ENCODE results near the gene HOXC6. TPM values are rescaled to one million over a fixed set of nuclear protein-coding genes. Genes with fewer than 3 reads are reported as not detected.

Gene HOXC6
- total and polyA plus RNA-seq, 8 donors, result 0.46 to 2.0 (median 1.0) TPM; not detected in 5

DNA sequence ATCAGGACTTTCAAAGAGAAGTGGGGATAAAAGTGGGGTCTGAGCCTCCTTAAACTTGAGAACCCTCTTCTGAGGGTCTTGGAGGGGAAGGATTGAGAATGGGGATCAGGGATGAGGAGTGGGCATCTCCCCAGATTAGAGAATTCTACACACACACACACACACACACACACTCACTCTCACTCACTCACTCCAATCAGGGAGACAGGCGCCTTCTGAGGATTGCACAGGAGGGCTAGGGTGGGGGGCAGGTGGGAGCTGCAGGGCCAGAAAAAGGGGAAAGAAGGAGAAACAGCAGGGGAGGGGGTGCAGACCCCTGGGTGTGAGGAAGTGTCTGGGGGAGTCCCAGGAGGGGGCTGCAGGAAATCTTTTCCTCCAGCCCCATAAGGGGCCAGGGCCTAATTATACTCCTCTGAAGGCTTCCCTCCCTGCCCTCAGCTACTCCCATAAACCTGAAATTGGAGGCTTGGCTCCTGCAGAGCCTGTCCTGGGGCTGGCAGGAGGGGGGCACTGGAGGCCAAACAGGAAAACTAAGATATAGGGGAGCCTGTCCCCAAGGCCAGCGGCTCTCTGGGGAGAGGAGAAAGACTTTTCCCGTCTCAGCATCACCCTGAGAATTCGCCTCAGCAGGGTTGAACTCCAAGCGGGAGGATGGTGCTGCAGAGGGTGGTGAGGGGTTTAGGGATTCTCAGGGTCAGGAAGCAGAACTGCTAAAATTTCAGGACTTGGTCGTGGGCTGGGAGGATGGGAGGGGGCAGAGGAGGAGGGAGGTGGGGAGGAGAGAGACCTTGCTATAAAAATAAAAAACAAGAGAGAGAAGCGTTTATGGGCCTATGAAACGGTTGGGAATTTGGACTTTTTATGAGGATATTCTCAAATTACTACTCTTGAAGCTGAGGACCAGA is 26.7 kb upstream of the HOXC6 start:
- no peak overlapping the region for H3K27ac ChIP-seq
- no peak for DNase-seq
- WGBS, 5 donors, result 20 to 32% (median 24%) methylated on average over 8 of the region's 8 CpGs

DNA sequence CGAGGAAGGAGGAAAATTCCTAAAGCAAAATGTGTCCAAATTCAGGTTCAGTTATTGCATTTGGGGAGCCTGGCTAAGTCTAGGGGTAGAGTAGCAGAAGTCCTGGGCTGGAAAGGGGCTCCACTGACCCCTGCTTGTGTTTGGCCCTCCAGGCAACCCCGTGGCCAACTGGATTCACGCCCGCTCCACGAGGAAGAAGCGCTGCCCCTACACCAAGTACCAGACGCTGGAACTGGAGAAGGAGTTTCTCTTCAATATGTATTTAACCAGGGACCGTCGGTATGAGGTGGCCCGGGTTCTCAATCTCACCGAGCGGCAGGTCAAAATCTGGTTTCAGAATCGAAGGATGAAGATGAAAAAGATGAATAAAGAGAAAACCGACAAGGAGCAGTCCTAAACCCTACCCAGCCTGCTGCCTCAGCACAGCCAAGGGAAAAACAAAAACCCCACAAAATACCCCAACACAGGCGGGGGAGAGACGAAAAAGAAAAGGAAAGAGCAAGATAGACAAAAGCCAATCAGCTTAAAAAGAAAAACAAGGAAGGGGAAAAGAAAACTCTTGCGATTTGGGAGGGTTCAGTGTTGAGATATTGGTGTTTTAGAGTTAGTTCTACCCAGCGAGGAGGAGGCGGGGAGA is 25.8 kb upstream of the HOXC6 start:
- 11 to 16% (median 12%) methylated on average over 19 of the region's 19 CpGs for WGBS, 5 donors
- intact Hi-C loops (cut with DNase I; ENCODE audit: low total_unique reads), result no loop called here
- no peak overlapping the region for H3K27ac ChIP-seq
- no peak overlapping the region for H3K4me3 ChIP-seq
- peaks cover 57 to 100% (median 100%) of the 10 kb centered on the region in 3 donors for H3K27me3 ChIP-seq
- DNase-seq, result no peak
- H3K36me3 ChIP-seq, result no peaks in the 10 kb centered on the region
- no peaks in the 10 kb centered on the region for H3K9me3 ChIP-seq
- TF ChIP-seq POLR2A (IDR thresholded peaks at IDR 0.05) (no peak), POLR2AphosphoS5 (IDR thresholded peaks at IDR 0.05) (no peak), EP300 (IDR thresholded peaks at IDR 0.05) (no peak)
- TF ChIP-seq, protein P1, sequence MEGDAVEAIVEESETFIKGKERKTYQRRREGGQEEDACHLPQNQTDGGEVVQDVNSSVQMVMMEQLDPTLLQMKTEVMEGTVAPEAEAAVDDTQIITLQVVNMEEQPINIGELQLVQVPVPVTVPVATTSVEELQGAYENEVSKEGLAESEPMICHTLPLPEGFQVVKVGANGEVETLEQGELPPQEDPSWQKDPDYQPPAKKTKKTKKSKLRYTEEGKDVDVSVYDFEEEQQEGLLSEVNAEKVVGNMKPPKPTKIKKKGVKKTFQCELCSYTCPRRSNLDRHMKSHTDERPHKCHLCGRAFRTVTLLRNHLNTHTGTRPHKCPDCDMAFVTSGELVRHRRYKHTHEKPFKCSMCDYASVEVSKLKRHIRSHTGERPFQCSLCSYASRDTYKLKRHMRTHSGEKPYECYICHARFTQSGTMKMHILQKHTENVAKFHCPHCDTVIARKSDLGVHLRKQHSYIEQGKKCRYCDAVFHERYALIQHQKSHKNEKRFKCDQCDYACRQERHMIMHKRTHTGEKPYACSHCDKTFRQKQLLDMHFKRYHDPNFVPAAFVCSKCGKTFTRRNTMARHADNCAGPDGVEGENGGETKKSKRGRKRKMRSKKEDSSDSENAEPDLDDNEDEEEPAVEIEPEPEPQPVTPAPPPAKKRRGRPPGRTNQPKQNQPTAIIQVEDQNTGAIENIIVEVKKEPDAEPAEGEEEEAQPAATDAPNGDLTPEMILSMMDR (IDR thresholded peaks at IDR 0.05), result no peak
- peaks cover 17 to 40% (median 30%) of the 10 kb centered on the region in 4 donors for H3K4me1 ChIP-seq

More for the DNA sequence above, 26.7 kb upstream of the HOXC6 start:
- Histone ChIP-seq H3K4me1 (peaks cover 16 to 41% (median 34%) of the 10 kb centered on the region in 4 donors), H3K4me3 (no peak overlapping the region), H3K9me3 (no peaks in the 10 kb centered on the region), H3K27me3 (peaks cover 59 to 100% (median 100%) of the 10 kb centered on the region in 3 donors), H3K36me3 (no peaks in the 10 kb centered on the region)
- intact Hi-C loops (cut with DNase I; ENCODE audit: low total_unique reads), result no loop called here
- TF ChIP-seq POLR2A (IDR thresholded peaks at IDR 0.05), result no peak

DNA sequence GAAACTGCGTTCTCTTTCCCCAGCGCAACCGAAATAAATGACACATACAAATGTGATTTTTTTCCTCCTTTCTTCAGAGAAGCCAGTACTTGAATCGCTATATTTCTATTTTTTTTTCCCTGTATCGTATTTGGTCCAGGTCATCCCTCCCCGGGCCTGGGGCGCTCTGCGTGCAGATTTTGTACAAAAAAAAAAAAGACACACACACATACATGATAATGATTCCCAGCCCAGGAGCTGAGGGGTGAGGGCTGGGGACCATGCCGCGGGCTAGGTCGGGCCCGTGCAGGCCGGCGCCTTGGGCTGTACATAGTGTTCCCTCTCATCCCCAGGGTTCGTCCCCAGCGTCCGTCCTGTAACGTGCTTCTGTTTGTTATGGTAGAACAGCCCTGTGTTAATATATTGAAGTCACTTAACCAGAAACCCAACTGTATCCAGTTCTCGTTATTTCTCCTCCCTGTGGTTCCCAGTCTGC is 25.3 kb upstream of the HOXC6 start:
- Histone ChIP-seq H3K36me3 (no peaks in the 10 kb centered on the region), H3K9me3 (no peaks in the 10 kb centered on the region), H3K27me3 (peaks cover 54 to 100% (median 100%) of the 10 kb centered on the region in 3 donors), H3K27ac (no peak overlapping the region), H3K4me1 (peaks cover 17 to 36% (median 28%) of the 10 kb centered on the region in 4 donors), H3K4me3 (no peak overlapping the region)
- TF ChIP-seq EP300 (IDR thresholded peaks at IDR 0.05), result no peak
- WGBS, 5 donors, result 20 to 25% (median 25%) methylated on average over 19 of the region's 19 CpGs
- no peak for DNase-seq
- intact Hi-C loops (cut with DNase I; ENCODE audit: low total_unique reads), result no loop called here

DNA sequence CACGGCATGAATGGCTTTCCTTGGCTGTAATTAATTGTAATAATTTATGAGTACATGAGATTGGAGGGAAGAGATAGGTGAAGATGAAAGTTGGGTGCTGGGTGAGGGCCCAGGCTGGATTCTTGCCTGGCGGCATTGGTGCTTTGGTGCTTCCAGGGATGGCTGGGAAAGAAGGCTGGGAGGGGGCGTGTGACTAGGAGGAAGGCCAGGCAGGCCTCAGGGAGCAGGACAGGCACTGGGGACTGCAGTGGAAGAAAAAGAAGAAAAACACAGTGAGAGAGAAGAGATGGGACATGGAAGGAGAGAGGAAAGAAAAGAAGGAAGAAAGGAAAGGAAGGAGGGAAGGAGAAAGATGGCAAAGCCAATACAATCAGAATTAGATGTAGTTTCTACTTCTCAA is 24.6 kb upstream of the HOXC6 start:
- no peak for DNase-seq
- Histone ChIP-seq H3K27ac (no peak overlapping the region), H3K36me3 (no peaks in the 10 kb centered on the region), H3K9me3 (no peaks in the 10 kb centered on the region), H3K4me3 (no peak overlapping the region), H3K4me1 (peaks cover 17 to 36% (median 28%) of the 10 kb centered on the region in 4 donors), H3K27me3 (peaks cover 50 to 100% (median 100%) of the 10 kb centered on the region in 3 donors)
- intact Hi-C loops (cut with DNase I; ENCODE audit: low total_unique reads), result no loop called here
- 19 to 42% (median 31%) methylated on average over 3 of the region's 3 CpGs for WGBS, 5 donors
- TF ChIP-seq EP300 (IDR thresholded peaks at IDR 0.05) (no peak), POLR2AphosphoS5 (IDR thresholded peaks at IDR 0.05) (no peak), POLR2A (IDR thresholded peaks at IDR 0.05) (no peak)
- TF ChIP-seq, protein P1 (IDR thresholded peaks at IDR 0.05), result no peak

DNA sequence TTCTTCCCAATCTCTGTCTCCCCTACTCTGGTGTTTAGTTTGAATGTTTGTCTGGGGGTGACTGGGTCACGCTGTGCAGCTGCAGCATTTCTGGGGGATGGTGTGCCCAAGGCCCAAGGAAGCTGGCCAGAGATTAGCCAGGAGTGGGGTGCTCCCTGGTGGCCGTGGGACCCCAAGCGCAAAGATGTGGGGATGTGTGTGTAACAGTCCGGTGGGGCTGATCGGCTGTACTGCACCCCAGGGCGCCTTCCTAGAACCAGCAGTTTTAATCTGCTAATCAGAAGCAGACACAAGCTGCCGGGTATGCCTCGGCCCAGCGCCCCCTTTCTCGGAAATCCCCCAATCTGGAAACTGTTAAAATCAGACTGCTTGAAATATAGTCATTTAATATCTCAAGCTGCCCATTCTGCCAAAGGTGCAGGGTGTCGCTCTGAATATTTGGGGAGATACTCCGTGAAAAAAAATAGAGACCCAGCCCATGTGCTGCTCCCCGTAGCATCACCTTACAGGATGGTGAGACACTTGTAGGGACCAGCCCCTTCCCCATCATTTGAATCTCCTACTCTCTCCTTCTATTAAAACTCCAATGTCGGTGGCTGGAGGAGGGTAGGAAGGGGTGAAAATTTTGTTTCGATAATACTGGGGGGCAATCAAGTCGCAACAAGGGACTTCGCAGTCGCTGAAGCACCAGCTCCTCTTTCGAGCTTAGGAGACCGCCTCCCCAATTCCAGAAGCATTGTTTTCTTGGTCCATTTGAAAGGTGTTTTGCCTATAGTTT is 24.0 kb upstream of the HOXC6 start:
- intact Hi-C loops (cut with DNase I; ENCODE audit: low total_unique reads), result no loop called here
- no peak for TF ChIP-seq POLR2A (IDR thresholded peaks at IDR 0.05)
- no peak for TF ChIP-seq EP300 (IDR thresholded peaks at IDR 0.05)
- TF ChIP-seq, protein P1 (IDR thresholded peaks at IDR 0.05), result no peak
- no peak for TF ChIP-seq POLR2AphosphoS5 (IDR thresholded peaks at IDR 0.05)
- H3K9me3 ChIP-seq, result no peaks in the 10 kb centered on the region
- H3K4me1 ChIP-seq, result peaks cover 20 to 36% (median 31%) of the 10 kb centered on the region in 4 donors
- H3K4me3 ChIP-seq, result no peak overlapping the region
- no peak overlapping the region for H3K27ac ChIP-seq
- H3K36me3 ChIP-seq, result no peaks in the 10 kb centered on the region
- H3K27me3 ChIP-seq, result peaks cover 52 to 100% (median 99%) of the 10 kb centered on the region in 3 donors
- WGBS, 5 donors, result 14 to 21% (median 17%) methylated on average over 20 of the region's 20 CpGs
- DNase-seq, result no peak

Data from stomach (tissue), 9 donors.